HCT116 (cell line): ENCODE measurements around the gene RXYLT1. TPM values are rescaled to one million over a fixed set of nuclear protein-coding genes. Genes with fewer than 3 reads are reported as not detected.

Source experiments
- ATAC-seq: fragments of 200-7000 bp; cut with Tn5 transposase; 2 replicates; pipeline ENCODE4 v1.9.1; 2020; ENCODE audit warnings: mild to moderate bottlenecking, moderate library complexity
- BruUV-seq: library from RNA; stranded (reverse); fragments of 400-500 nt; replicated peaks from 2 replicates; lab custom pipeline; 2021; lab: Mats Ljungman, UMichigan
- CTCF ChIA-PET: fragments of 300-600 bp; sonication (Branson Sonifier 250); formaldehyde crosslinking; loops from one replicate; lab custom pipeline; 2021; ENCODE audit warnings: antibody characterized with exemption; lab: Charles Lee
- POLR2A ChIA-PET: fragments of 300-600, 350-600 bp; sonication (Branson Sonifier 250); formaldehyde crosslinking; loops from one replicate; lab custom pipeline; 2021; ENCODE audit warnings: antibody characterized with exemption; lab: Charles Lee
- RAD21 ChIA-PET, 2 experiments: fragments of 300-600 bp; sonication (Branson Sonifier 250); formaldehyde crosslinking; loops; one replicate each; lab custom pipeline; 2023; ENCODE audit warnings: low total read pairs in 2 of 2; ENCODE audit not compliant: uncharacterized antibody in 2 of 2, unreplicated experiment in 2 of 2, low non-redundant PET in 1 of 2; lab: Charles Lee
- DNase-seq: peaks from one replicate; pipeline ENCODE4 v3.0.0-alpha.2; 2010; ENCODE audit warnings: low read depth, low spot score
- H2AFZ ChIP-seq: fragments of 200-600 bp; shearing (Covaris generic), sonication (generic); 2 replicates; pipeline ENCODE4 v1.6.1; 2017; ENCODE audit warnings: low read depth, mixed run types, mixed read lengths, antibody characterized with exemption, low read length; ENCODE audit not compliant: poor library complexity, severe bottlenecking
- H3K27ac ChIP-seq: 2 replicates; pipeline ENCODE4 v1.5.1; 2012; ENCODE audit warnings: low read depth, low read length
- H3K27me3 ChIP-seq: fragments of 200-600 bp; sonication (generic); 2 replicates; pipeline ENCODE4 v1.6.1; 2016; ENCODE audit warnings: mixed run types, low read length, mixed read lengths; ENCODE audit not compliant: insufficient read depth
- H3K36me3 ChIP-seq, 2 experiments: fragments of 200-500 bp in 1 of 2; fragments of 200-600 bp in 1 of 2; sonication (Bioruptor generic) in 1 of 2; sonication (generic) in 1 of 2; 2 replicates each; pipeline versions ENCODE4 v1.5.1 to v1.6.1; 2014 to 2016; ENCODE audit warnings: low read length in 2 of 2, inconsistent platforms in 1 of 2, mixed read lengths in 1 of 2, mixed run types in 1 of 2; ENCODE audit not compliant: insufficient read depth in 2 of 2, control insufficient read depth in 1 of 2
- H3K4me1 ChIP-seq, 2 experiments: fragments of 200-600 bp in 1 of 2; sonication (generic) in 1 of 2; 2 replicates each; pipeline versions ENCODE4 v1.5.1 to v1.6.1; 2012 to 2017; ENCODE audit warnings: low read length in 2 of 2, inconsistent platforms in 1 of 2, mild to moderate bottlenecking in 1 of 2, mixed read lengths in 1 of 2, mixed run types in 1 of 2, moderate library complexity in 1 of 2; ENCODE audit not compliant: insufficient read depth in 2 of 2, control insufficient read depth in 1 of 2
- H3K4me2 ChIP-seq: fragments of 200-600 bp; sonication (generic); 2 replicates; pipeline ENCODE4 v1.6.1; 2017; ENCODE audit warnings: mixed run types, low read length, mixed read lengths
- H3K4me3 ChIP-seq, 2 experiments: fragments of 200-600 bp in 1 of 2; sonication (generic) in 1 of 2; replicated peaks in 1 of 2; 2 replicates each; pipeline ENCODE4 v1.5.1; 2011 to 2016; ENCODE audit warnings: low read length in 2 of 2, control low read depth in 1 of 2, low read depth in 1 of 2, mild to moderate bottlenecking in 1 of 2, mixed read lengths in 1 of 2, mixed run types in 1 of 2
- H3K79me2 ChIP-seq: fragments of 200-600 bp; sonication (generic); 2 replicates; pipeline ENCODE4 v1.6.1; 2017; ENCODE audit warnings: mild to moderate bottlenecking, mixed run types, low read length, moderate library complexity, mixed read lengths; ENCODE audit not compliant: insufficient read depth
- H3K9ac ChIP-seq: fragments of 200-600 bp; sonication (generic); 2 replicates; pipeline ENCODE4 v1.6.1; 2016; ENCODE audit warnings: low read length, mixed read lengths
- H3K9me2 ChIP-seq: fragments of 200-600 bp; sonication (generic), shearing (Covaris generic); 2 replicates; pipeline ENCODE4 v1.6.1; 2017; ENCODE audit warnings: mixed run types, mild to moderate bottlenecking, moderate library complexity; ENCODE audit not compliant: insufficient read depth
- H3K9me3 ChIP-seq, 2 experiments: fragments of 200-500 bp in 1 of 2; fragments of 200-600 bp in 1 of 2; sonication (Bioruptor generic) in 1 of 2; sonication (generic) in 1 of 2; 2 replicates each; pipeline ENCODE4 v1.6.1; 2014 to 2017; ENCODE audit warnings: low read length in 2 of 2, mixed read lengths in 2 of 2, inconsistent platforms in 1 of 2, low read depth in 1 of 2, mild to moderate bottlenecking in 1 of 2, mixed run types in 1 of 2, moderate library complexity in 1 of 2; ENCODE audit not compliant: control insufficient read depth in 1 of 2, insufficient read depth in 1 of 2
- H4K20me1 ChIP-seq: fragments of 200-600 bp; sonication (generic), shearing (Covaris generic); 2 replicates; pipeline ENCODE4 v1.6.1; 2017; ENCODE audit warnings: mixed run types, mild to moderate bottlenecking, moderate library complexity; ENCODE audit not compliant: insufficient read depth
- CTCF ChIP-seq, 3 experiments: fragments of 200-600 bp in 1 of 3; sonication (generic) in 1 of 3; IDR thresholded peaks in 2 of 3; conservative IDR thresholded peaks in 1 of 3; 2 replicates each; pipeline ENCODE4 v1.5.1; 2012 to 2017; ENCODE audit warnings: low read depth in 2 of 3, low read length in 2 of 3, antibody characterized with exemption in 1 of 3, borderline replicate concordance in 1 of 3, control low read depth in 1 of 3, mild to moderate bottlenecking in 1 of 3, mixed read lengths in 1 of 3, mixed run types in 1 of 3, moderate library complexity in 1 of 3; ENCODE audit not compliant: insufficient read depth in 1 of 3
- EZH2 ChIP-seq: fragments of 200-600 bp; sonication (generic); IDR thresholded peaks from 2 replicates; pipeline ENCODE4 v1.6.1; 2017; ENCODE audit warnings: antibody characterized with exemption, mixed run types
- POLR2AphosphoS5 ChIP-seq: IDR thresholded peaks from 2 replicates; pipeline ENCODE4 v1.6.1; 2011; ENCODE audit warnings: mild to moderate bottlenecking, low read depth, low read length, moderate library complexity
- RAD21 ChIP-seq: IDR thresholded peaks from 2 replicates; pipeline ENCODE4 v1.6.1; 2012; ENCODE audit warnings: low read depth, mild to moderate bottlenecking
- SP1 ChIP-seq: IDR thresholded peaks from 2 replicates; pipeline ENCODE4 v1.6.1; 2012; ENCODE audit warnings: low read depth
- ZFX ChIP-seq: fragments of 450-650 bp; IDR thresholded peaks from 2 replicates; pipeline ENCODE4 v1.6.1; 2017
- intact Hi-C: fragments of 100-400 bp; cut with micrococcal nuclease; formaldehyde crosslinking; loops from 2 replicates; pipeline ENCODE4 v1.10.0; 2022
- total RNA-seq: library from RNA; stranded (reverse); gene quantifications from one replicate; pipeline ENCODE4 v1.2.1, GENCODE V29; 2021; ENCODE audit not compliant: unreplicated experiment

Gene RXYLT1
- total RNA-seq, 1 experiment from 2014 or later: 23.0 TPM

DNA sequence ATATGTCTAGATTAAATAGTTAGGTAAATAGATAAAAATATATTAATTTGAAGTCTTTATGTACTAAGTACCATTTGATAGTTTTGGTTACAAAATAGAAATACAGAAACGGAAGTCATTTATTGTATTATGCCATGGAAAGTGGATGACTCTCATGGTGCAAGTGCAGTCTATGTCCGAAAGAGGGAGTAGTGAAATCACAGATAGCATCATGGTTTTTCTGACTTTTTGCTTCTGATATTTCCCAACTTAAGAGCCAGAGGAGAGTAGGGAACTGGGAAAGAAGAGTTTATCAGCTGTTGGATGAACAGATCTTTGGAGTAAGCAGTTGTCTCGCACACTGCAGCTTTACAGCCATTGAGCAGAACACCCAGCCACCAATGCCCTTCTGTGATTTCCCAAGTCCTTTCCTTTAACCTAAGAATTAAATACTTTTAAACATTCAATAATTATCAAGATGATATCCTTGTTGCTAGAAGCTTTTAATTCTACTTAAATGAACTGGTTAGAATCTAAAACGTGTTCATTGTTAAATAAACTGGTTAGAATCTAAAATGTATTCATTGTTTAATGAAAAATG, 46.4 kb downstream of the RXYLT1 start:
- DNase-seq: peak; percentile 66
- CTCF ChIA-PET: interaction anchor here (0.5 to 2.6 kb wide), 7 partner anchors 13 to 782 kb away, joined by 3 to 16 read pairs (median 4); no protein-coding TSS in a partner anchor
- intact Hi-C loops: loop anchor here (1.0 to 10.0 kb wide), 4 partner anchors 430 to 929 kb away; partner anchors contain the start of gene GNS
- Histone ChIP-seq H3K4me1 (no peaks in the 10 kb centered on the region), H2AFZ (peak overlapping the region; percentile 84), H3K36me3 (no peaks in the 10 kb centered on the region), H3K4me2 (peak overlapping the region; percentile 27; the same call in 1 of the 2 replicates), H3K9ac (no peak overlapping the region), H3K79me2 (no peaks in the 10 kb centered on the region), H3K27me3 (no peaks in the 10 kb centered on the region), H3K9me2 (no peaks in the 10 kb centered on the region), H3K27ac (no peak overlapping the region), H3K4me3 (no peak overlapping the region), H3K9me3 (0 out of 4 replicates have a peak, but pooled peaks cover 0 to 3% of the 10 kb centered on the region in 2 experiments), H4K20me1 (no peaks in the 10 kb centered on the region)
- peak; percentile 91 for TF ChIP-seq RAD21
- no peak for TF ChIP-seq SP1
- peak; percentile 82 to 84 (median 83) for TF ChIP-seq CTCF (IDR thresholded peaks at IDR 0.05 in 2 of 3, conservative IDR thresholded peaks at IDR 0.05 in 1 of 3; ENCODE audit: borderline replicate concordance in 1 of 3, insufficient read depth in 1 of 3, low read depth in 2 of 3, low read length in 2 of 3)
- BruUV-seq: no TSS peak
- ATAC-seq: peak; percentile 91
- RAD21 ChIA-PET: no interaction called here
- POLR2A ChIA-PET: no interaction called here

DNA sequence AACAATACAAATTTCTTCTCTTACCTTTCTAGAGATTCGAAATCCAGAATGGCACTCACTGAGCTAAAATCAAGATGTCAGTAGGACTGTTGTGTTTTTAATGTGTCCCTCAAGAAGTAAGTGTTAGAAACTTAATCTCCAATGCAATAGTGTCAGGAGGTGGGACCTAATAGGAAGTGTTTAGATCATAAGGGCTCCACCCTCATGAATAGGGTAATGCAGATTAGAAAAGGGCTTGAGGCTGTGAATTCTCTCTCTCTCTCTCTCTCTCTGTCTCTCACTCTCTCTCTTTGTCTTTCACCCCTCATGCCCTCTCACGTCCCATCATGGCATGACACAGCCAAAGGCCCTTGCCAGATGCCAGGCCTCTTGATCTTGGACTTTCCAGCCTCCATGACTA, 49.2 kb downstream of the RXYLT1 start:
- no peak for TF ChIP-seq ZFX
- no peak for TF ChIP-seq EZH2
- no peak for TF ChIP-seq POLR2AphosphoS5
- TF ChIP-seq SP1: no peak
- DNase-seq (no peak), ATAC-seq (no peak)
- POLR2A ChIA-PET: no interaction called here
- RAD21 ChIA-PET: no interaction called here
- H4K20me1 ChIP-seq: no peaks in the 10 kb centered on the region
- no peaks in the 10 kb centered on the region for H3K4me1 ChIP-seq
- no peak overlapping the region for H3K4me2 ChIP-seq
- H3K9ac ChIP-seq: no peak overlapping the region
- H3K9me3 ChIP-seq: 0 out of 4 replicates have a peak, but pooled peaks cover 0 to 3% of the 10 kb centered on the region in 2 experiments
- H3K36me3 ChIP-seq: no peaks in the 10 kb centered on the region
- no TSS peak for BruUV-seq
- H3K27me3 ChIP-seq: no peaks in the 10 kb centered on the region
- H2AFZ ChIP-seq: no peak overlapping the region
- CTCF ChIA-PET: no interaction called here
- intact Hi-C loops: loop anchor here (5.0 to 10.0 kb wide), 3 partner anchors 558 to 926 kb away; partner anchors contain the start of gene GNS
- H3K27ac ChIP-seq: no peak overlapping the region
- no peak overlapping the region for H3K4me3 ChIP-seq
- no peaks in the 10 kb centered on the region for H3K79me2 ChIP-seq
- no peaks in the 10 kb centered on the region for H3K9me2 ChIP-seq
